ENCODE data around the gene ST6GALNAC4. TPM values are rescaled to one million over a fixed set of nuclear protein-coding genes. Genes with fewer than 3 reads are reported as not detected.
A peak's percentile ranks its signal among the peaks of the same experiment; 100 is the strongest.

Gene ST6GALNAC4
- polyA plus RNA-seq, 1 of the 3 experiments (the other 2 are of a cell fraction), result 30.2 TPM

DNA sequence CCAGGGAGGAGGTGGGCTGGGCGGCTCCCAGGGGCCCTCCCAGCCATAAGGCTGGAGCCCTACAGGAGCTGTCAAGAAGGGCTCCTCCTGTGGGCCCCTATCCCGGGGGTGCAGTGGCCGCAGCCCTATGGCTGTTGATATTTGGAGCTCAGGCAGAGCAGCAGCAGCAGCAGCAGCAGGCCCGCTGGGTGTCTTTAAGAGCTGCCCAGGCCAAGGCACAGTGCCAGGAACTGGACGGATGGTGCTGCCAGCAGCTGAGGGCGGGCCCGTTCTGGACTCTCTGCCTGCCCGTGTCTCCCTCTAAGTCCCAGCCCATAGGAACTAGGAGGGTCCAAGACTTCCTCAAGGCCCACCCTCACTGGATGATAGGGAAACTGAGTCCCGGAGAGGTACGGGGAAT, 43.0 kb downstream of the ST6GALNAC4 start:
- no peaks in the 10 kb centered on the region for H4K20me1 ChIP-seq (ENCODE audit: insufficient read depth)
- H3K79me2 ChIP-seq (ENCODE audit: insufficient read depth), result peaks cover 7% of the 10 kb centered on the region; the same call in 1 of the 2 replicates
- no peak overlapping the region for H3K27ac ChIP-seq (ENCODE audit: low read depth in 2 of 2, low read length in 1 of 2)
- peaks cover 9 to 39% of the 10 kb centered on the region in 2 experiments; a peak in 2 of 4 replicates for H3K4me1 ChIP-seq (ENCODE audit: control insufficient read depth in 1 of 2, insufficient read depth in 2 of 2, low read depth in 1 of 2, low read length in 1 of 2)
- no peaks in the 10 kb centered on the region for H3K9me3 ChIP-seq
- peaks cover 0 to 12% of the 10 kb centered on the region in 2 experiments for H3K36me3 ChIP-seq (replicated peaks in 1 of 2; ENCODE audit: control insufficient read depth in 1 of 2, insufficient read depth in 2 of 2, low read length in 1 of 2)
- no peak overlapping the region; the same call in 1 of the 2 replicates for H3K4me2 ChIP-seq
- H3F3A ChIP-seq (replicated peaks; ENCODE audit: insufficient read depth), result no peaks in the 10 kb centered on the region
- H3K9ac ChIP-seq, result no peak overlapping the region
- ChIA-PET CTCF (interaction anchor here (0.6 to 10.6 kb wide), 11 partner anchors 10 to 168 kb away, joined by 3 to 116 read pairs (median 5); partner anchors contain the start of genes CDK9, ENG and TOR2A), POLR2A (interaction anchor here (0.8 to 0.9 kb wide), 3 partner anchors 11 to 81 kb away, joined by 3 read pairs; no protein-coding TSS in a partner anchor)
- H3K9me2 ChIP-seq, result no peaks in the 10 kb centered on the region
- TF ChIP-seq RAD21 (IDR thresholded peaks at IDR 0.05; ENCODE audit: low read length) (no peak), EP300 (IDR thresholded peaks at IDR 0.05; ENCODE audit: borderline replicate concordance in 1 of 2, low read depth in 1 of 2, low read length in 1 of 2) (no peak), FOXJ3 (CRISPR knock-in tag; IDR thresholded peaks at IDR 0.05) (no peak), TCF12 (IDR thresholded peaks at IDR 0.05) (no peak), SIN3A (IDR thresholded peaks at IDR 0.05; ENCODE audit: borderline replicate concordance, low read depth, low read length) (no peak), JUND (IDR thresholded peaks at IDR 0.05) (no peak), MEF2A (IDR thresholded peaks at IDR 0.05; ENCODE audit: borderline replicate concordance, low read depth) (no peak), NFIC (IDR thresholded peaks at IDR 0.05; ENCODE audit: borderline replicate concordance) (no peak), RCOR1 (IDR thresholded peaks at IDR 0.05; ENCODE audit: low read length) (no peak), POLR2AphosphoS5 (IDR thresholded peaks at IDR 0.05; ENCODE audit: low read depth, low read length) (no peak), FOSL2 (IDR thresholded peaks at IDR 0.05; ENCODE audit: borderline replicate concordance, low read depth) (no peak), TEAD4 (IDR thresholded peaks at IDR 0.05; ENCODE audit: borderline replicate concordance, insufficient read depth) (no peak), MXI1 (IDR thresholded peaks at IDR 0.05; ENCODE audit: low read depth, low read length) (no peak), EZH2phosphoT487 (IDR thresholded peaks at IDR 0.05; ENCODE audit: borderline replicate concordance, low read depth) (no peak)
- TF ChIP-seq, protein P1, sequence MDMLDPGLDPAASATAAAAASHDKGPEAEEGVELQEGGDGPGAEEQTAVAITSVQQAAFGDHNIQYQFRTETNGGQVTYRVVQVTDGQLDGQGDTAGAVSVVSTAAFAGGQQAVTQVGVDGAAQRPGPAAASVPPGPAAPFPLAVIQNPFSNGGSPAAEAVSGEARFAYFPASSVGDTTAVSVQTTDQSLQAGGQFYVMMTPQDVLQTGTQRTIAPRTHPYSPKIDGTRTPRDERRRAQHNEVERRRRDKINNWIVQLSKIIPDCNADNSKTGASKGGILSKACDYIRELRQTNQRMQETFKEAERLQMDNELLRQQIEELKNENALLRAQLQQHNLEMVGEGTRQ (IDR thresholded peaks at IDR 0.05; ENCODE audit: borderline replicate concordance, low read depth, low read length), result no peak
- TF ChIP-seq, protein P2, sequence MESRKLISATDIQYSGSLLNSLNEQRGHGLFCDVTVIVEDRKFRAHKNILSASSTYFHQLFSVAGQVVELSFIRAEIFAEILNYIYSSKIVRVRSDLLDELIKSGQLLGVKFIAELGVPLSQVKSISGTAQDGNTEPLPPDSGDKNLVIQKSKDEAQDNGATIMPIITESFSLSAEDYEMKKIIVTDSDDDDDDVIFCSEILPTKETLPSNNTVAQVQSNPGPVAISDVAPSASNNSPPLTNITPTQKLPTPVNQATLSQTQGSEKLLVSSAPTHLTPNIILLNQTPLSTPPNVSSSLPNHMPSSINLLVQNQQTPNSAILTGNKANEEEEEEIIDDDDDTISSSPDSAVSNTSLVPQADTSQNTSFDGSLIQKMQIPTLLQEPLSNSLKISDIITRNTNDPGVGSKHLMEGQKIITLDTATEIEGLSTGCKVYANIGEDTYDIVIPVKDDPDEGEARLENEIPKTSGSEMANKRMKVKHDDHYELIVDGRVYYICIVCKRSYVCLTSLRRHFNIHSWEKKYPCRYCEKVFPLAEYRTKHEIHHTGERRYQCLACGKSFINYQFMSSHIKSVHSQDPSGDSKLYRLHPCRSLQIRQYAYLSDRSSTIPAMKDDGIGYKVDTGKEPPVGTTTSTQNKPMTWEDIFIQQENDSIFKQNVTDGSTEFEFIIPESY (IDR thresholded peaks at IDR 0.05; ENCODE audit: borderline replicate concordance, low read depth), result no peak
- TF ChIP-seq, protein P3, sequence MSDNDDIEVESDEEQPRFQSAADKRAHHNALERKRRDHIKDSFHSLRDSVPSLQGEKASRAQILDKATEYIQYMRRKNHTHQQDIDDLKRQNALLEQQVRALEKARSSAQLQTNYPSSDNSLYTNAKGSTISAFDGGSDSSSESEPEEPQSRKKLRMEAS (IDR thresholded peaks at IDR 0.05; ENCODE audit: low read depth), result no peak
- no peak overlapping the region for H2AFZ ChIP-seq (ENCODE audit: low read depth)
- H3K27me3 ChIP-seq (ENCODE audit: insufficient read depth), result no peaks in the 10 kb centered on the region
- H3K4me3 ChIP-seq (ENCODE audit: low read depth in 2 of 2, low read length in 1 of 2), result no peak overlapping the region
- peak; percentile 69 for DNase-seq
- WGBS (ENCODE audit: low lambda C conversion rate), result no CpG with 5 or more reads among the region's 10 CpGs
